Esophagus squamous epithelium (tissue), 4 donors: ENCODE measurements around the gene ZRSR2.

Source experiments
- POLR2A ChIP-seq, 4 donors: fragments of 450-650 bp; IDR thresholded peaks; one replicate each; pipeline ENCODE4 v1.6.1; 2017; ENCODE audit warnings: antibody characterized with exemption in 4 of 4, mild to moderate bottlenecking in 4 of 4, moderate library complexity in 3 of 4
- TF ChIP-seq, protein P1 (sequence below), 6 experiments: fragments of 450-650 bp in 4 of 6; fragments of 200-600 bp in 2 of 6; sonication (generic) in 2 of 6; IDR thresholded peaks; one replicate each; pipeline ENCODE4 v1.5.1; 2016 to 2019; ENCODE audit warnings: antibody characterized with exemption in 6 of 6, mild to moderate bottlenecking in 4 of 6, moderate library complexity in 4 of 6

DNA sequence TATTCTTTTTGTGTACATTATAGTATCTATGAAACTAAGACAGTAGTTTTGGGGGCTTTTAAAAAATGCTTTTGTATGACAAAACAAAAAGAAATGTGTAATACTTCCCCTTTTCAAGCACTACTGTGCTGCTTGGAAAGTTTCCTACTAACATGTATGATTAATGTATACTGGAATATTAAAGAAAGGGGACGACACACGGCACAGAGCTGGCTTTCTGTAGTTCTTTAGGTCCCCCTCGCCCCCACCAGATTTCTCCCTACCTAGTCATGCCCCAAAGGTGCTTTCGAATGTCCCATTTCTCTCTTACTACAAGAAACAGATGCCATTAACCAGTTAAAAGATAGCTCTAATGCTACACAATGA is 65.9 kb downstream of the ZRSR2 start:
- TF ChIP-seq, protein P1, sequence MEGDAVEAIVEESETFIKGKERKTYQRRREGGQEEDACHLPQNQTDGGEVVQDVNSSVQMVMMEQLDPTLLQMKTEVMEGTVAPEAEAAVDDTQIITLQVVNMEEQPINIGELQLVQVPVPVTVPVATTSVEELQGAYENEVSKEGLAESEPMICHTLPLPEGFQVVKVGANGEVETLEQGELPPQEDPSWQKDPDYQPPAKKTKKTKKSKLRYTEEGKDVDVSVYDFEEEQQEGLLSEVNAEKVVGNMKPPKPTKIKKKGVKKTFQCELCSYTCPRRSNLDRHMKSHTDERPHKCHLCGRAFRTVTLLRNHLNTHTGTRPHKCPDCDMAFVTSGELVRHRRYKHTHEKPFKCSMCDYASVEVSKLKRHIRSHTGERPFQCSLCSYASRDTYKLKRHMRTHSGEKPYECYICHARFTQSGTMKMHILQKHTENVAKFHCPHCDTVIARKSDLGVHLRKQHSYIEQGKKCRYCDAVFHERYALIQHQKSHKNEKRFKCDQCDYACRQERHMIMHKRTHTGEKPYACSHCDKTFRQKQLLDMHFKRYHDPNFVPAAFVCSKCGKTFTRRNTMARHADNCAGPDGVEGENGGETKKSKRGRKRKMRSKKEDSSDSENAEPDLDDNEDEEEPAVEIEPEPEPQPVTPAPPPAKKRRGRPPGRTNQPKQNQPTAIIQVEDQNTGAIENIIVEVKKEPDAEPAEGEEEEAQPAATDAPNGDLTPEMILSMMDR (IDR thresholded peaks at IDR 0.05) = no peak
- TF ChIP-seq POLR2A (IDR thresholded peaks at IDR 0.05) = no peak
